ENCODE data around the gene TEDC1.

Gene TEDC1

DNA sequence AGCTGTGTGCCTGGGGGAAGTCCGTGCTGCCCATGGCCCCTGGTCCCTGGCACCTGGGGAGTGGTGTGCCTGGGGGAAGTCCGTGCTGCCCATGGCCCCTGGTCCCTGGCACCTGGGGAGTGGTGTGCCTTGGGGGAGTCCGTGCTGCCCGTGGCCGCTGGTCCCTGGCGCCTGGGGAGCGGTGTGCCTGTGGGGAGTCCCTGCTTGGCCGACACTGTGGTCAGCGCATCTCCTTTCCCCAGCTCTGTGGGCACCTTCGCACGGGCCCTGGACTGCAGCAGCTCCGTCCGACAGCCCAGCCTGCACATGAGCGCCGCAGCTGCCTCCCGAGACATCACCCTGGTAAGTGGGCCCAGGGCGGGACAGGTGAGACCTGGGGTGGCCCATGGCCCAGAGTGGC lies 30.9 kb upstream of the TEDC1 start:
- TF ChIP-seq FOXM1 (IDR thresholded peaks at IDR 0.05; ENCODE audit: borderline replicate concordance, low read depth), result no peak
- no peak for TF ChIP-seq NFIC (IDR thresholded peaks at IDR 0.05)
- no peak for TF ChIP-seq CEBPB (IDR thresholded peaks at IDR 0.05)
- TF ChIP-seq, protein P1, sequence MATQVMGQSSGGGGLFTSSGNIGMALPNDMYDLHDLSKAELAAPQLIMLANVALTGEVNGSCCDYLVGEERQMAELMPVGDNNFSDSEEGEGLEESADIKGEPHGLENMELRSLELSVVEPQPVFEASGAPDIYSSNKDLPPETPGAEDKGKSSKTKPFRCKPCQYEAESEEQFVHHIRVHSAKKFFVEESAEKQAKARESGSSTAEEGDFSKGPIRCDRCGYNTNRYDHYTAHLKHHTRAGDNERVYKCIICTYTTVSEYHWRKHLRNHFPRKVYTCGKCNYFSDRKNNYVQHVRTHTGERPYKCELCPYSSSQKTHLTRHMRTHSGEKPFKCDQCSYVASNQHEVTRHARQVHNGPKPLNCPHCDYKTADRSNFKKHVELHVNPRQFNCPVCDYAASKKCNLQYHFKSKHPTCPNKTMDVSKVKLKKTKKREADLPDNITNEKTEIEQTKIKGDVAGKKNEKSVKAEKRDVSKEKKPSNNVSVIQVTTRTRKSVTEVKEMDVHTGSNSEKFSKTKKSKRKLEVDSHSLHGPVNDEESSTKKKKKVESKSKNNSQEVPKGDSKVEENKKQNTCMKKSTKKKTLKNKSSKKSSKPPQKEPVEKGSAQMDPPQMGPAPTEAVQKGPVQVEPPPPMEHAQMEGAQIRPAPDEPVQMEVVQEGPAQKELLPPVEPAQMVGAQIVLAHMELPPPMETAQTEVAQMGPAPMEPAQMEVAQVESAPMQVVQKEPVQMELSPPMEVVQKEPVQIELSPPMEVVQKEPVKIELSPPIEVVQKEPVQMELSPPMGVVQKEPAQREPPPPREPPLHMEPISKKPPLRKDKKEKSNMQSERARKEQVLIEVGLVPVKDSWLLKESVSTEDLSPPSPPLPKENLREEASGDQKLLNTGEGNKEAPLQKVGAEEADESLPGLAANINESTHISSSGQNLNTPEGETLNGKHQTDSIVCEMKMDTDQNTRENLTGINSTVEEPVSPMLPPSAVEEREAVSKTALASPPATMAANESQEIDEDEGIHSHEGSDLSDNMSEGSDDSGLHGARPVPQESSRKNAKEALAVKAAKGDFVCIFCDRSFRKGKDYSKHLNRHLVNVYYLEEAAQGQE (IDR thresholded peaks at IDR 0.05; ENCODE audit: low read depth), result no peak
- no peak for TF ChIP-seq EP300 (IDR thresholded peaks at IDR 0.05; ENCODE audit: borderline replicate concordance)
- TF ChIP-seq YY1 (IDR thresholded peaks at IDR 0.05; ENCODE audit: low read depth), result no peak
- TF ChIP-seq, protein P2, sequence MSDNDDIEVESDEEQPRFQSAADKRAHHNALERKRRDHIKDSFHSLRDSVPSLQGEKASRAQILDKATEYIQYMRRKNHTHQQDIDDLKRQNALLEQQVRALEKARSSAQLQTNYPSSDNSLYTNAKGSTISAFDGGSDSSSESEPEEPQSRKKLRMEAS (IDR thresholded peaks at IDR 0.05), result no peak
- TF ChIP-seq TAF1 (IDR thresholded peaks at IDR 0.05; ENCODE audit: low read depth), result no peak
- no peak for TF ChIP-seq CREB1 (IDR thresholded peaks at IDR 0.05; ENCODE audit: low read depth)

DNA sequence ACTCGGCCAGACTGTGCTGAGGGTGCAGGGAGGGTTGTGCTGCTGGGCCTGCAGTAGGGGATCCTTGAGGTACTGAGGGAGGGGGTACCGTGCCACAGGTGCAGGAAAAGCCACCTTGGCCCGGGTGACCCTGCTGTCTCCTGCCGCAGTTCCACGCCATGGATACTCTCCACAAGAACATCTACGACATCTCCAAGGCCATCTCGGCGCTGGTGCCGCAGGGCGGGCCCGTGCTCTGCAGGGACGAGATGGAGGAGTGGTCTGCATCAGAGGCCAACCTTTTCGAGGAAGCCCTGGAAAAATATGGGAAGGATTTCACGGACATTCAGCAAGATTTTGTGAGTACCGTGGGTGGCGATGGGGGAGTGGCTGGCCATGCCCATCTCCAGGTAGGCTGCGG lies 30.4 kb upstream of the TEDC1 start:
- no peak for TF ChIP-seq ZBTB7A (IDR thresholded peaks at IDR 0.05; ENCODE audit: low read depth)
- no peak for TF ChIP-seq RAD21 (IDR thresholded peaks at IDR 0.05; ENCODE audit: low read depth)
- TF ChIP-seq CEBPB (IDR thresholded peaks at IDR 0.05), result no peak
- TF ChIP-seq, protein P1 (IDR thresholded peaks at IDR 0.05; ENCODE audit: low read depth), result no peak
- no peak for TF ChIP-seq YY1 (IDR thresholded peaks at IDR 0.05; ENCODE audit: low read depth)
- TF ChIP-seq, protein P3, sequence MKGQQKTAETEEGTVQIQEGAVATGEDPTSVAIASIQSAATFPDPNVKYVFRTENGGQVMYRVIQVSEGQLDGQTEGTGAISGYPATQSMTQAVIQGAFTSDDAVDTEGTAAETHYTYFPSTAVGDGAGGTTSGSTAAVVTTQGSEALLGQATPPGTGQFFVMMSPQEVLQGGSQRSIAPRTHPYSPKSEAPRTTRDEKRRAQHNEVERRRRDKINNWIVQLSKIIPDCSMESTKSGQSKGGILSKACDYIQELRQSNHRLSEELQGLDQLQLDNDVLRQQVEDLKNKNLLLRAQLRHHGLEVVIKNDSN (IDR thresholded peaks at IDR 0.05), result no peak
- TF ChIP-seq FOXM1 (IDR thresholded peaks at IDR 0.05; ENCODE audit: borderline replicate concordance, low read depth), result no peak

DNA sequence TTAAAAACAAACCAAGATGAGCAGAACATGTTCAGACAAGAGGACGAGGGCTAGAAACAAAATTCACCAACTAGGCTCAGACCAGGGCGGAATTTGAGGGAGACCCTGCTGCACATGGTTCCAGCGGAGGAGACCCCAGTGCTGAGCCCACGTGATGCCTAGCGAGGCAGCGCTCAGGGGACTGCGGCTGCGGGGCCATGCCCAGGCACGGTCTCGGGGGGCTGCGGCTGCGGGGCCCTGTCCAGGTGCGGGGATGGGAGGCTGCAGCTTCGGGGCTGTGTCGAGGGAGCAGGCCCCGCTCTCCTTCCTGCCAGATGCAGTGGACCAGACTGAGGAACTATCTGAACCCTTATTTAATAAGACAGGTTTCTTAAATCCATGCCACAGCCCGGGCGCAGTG lies 29.1 kb upstream of the TEDC1 start:
- no peak for TF ChIP-seq CEBPB (IDR thresholded peaks at IDR 0.05)
- TF ChIP-seq NFIC (IDR thresholded peaks at IDR 0.05), result no peak
- TF ChIP-seq, protein P1 (IDR thresholded peaks at IDR 0.05; ENCODE audit: low read depth), result no peak
- TF ChIP-seq TEAD4 (IDR thresholded peaks at IDR 0.05), result no peak
- no peak for TF ChIP-seq EP300 (IDR thresholded peaks at IDR 0.05; ENCODE audit: borderline replicate concordance)
- TF ChIP-seq, protein P2 (IDR thresholded peaks at IDR 0.05), result no peak
- no peak for TF ChIP-seq TCF12 (IDR thresholded peaks at IDR 0.05; ENCODE audit: low read depth)
- TF ChIP-seq TAF1 (IDR thresholded peaks at IDR 0.05; ENCODE audit: low read depth), result no peak

DNA sequence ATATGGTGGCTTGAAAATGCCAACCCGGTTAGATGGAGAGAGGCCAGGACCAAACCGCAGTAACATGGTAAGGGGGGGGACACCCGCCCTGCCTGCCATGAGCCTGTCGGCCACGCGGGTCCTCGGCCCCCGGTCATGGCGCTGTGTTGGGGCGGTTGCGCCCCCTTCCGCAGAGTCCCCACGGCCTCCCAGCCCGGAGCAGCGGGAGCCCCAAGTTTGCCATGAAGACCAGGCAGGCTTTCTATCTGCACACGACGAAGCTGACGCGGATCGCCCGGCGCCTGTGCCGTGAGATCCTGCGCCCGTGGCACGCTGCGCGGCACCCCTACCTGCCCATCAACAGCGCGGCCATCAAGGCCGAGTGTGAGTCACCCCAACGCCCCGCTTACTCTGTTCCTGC lies 26.5 kb upstream of the TEDC1 start:
- TF ChIP-seq CREB1 (IDR thresholded peaks at IDR 0.05; ENCODE audit: low read depth), result no peak

DNA sequence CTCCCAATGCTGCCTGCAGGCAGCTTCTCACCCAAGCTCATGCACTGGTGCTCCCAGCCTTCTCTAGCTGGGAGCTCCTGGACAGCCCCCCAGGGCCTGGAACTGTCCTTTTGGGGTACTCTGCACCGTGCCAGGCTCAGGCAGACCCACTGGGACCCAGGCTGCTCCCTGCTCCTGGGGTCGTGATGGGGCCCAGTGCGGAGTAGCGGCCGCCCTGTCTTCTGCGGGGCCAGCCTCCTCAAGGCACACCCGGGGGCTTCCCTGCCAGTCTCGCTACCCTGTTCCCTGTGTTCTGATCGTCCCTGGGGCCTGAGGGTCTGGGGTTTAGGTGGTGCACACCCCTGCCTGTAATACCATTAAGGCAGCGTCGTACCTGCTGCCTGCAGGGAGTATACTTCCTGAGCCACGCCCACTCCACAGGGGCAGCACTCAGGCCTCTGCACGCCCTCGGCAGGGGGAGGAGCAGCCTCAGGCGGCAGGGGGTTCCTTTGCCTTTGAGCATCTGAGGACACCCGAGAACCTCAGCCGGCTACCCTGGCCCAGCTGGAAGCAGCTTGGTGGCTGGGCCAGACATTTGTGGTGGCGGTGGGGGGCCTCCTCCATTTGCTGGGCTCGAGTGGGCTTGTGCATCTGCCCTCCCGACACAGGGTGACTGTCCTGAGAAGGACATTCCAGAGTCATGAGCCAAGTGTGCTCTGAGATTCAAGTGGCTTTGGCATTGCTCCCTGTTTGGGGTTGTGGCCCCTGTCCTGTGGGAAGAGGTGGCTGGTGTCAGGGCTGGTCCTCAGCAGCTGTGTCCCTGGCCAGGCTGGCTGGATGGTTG lies 25.6 kb upstream of the TEDC1 start:
- TF ChIP-seq EP300 (IDR thresholded peaks at IDR 0.05; ENCODE audit: borderline replicate concordance), result peak; percentile 95
- TF ChIP-seq ZBTB7A (IDR thresholded peaks at IDR 0.05; ENCODE audit: low read depth), result peak; percentile 87; the same call in 1 of the 2 replicates
- TF ChIP-seq CEBPB (IDR thresholded peaks at IDR 0.05), result peak; percentile 2; the same call in 1 of the 2 replicates
- no peak; the same call in 1 of the 2 replicates for TF ChIP-seq YY1 (IDR thresholded peaks at IDR 0.05; ENCODE audit: low read depth)
- TF ChIP-seq TEAD4 (IDR thresholded peaks at IDR 0.05), result peak; percentile 82
- no peak; the same call in 1 of the 2 replicates for TF ChIP-seq RAD21 (IDR thresholded peaks at IDR 0.05; ENCODE audit: low read depth)
- TF ChIP-seq EGR1 (IDR thresholded peaks at IDR 0.05), result peak; percentile 53; the same call in 1 of the 2 replicates
- TF ChIP-seq, protein P1 (IDR thresholded peaks at IDR 0.05; ENCODE audit: low read depth), result 0 out of 2 replicates have a peak, but pooled peaks have one; percentile 18
- TF ChIP-seq TCF12 (IDR thresholded peaks at IDR 0.05; ENCODE audit: low read depth), result peak; percentile 93
- TF ChIP-seq, protein P3 (IDR thresholded peaks at IDR 0.05), result 0 out of 2 replicates have a peak, but pooled peaks have one; percentile 39
- TF ChIP-seq, protein P2 (IDR thresholded peaks at IDR 0.05), result peak; percentile 74
- peak; percentile 64; the same call in 1 of the 2 replicates for TF ChIP-seq FOXM1 (IDR thresholded peaks at IDR 0.05; ENCODE audit: borderline replicate concordance, low read depth)
- no peak for TF ChIP-seq CREB1 (IDR thresholded peaks at IDR 0.05; ENCODE audit: low read depth)
- TF ChIP-seq NFIC (IDR thresholded peaks at IDR 0.05), result peak; percentile 90
